Natural killer cell (primary cell): ENCODE results near the gene SPNS2. TPM values are rescaled to one million over a fixed set of nuclear protein-coding genes. Genes with fewer than 3 reads are reported as not detected.
A peak's percentile ranks its signal among the peaks of the same experiment; 100 is the strongest.

Experiments used
- ATAC-seq, 3 donors: fragments of 150-1000 bp in 2 of 3; fragments of 200-7000 bp in 1 of 3; cut with Tn5 transposase; 1 replicate in 1 of 3; 2 replicates in 2 of 3; pipeline ENCODE4 v1.10.0; 2021; ENCODE audit warnings: mild to moderate bottlenecking in 2 of 3, moderate library complexity in 2 of 3
- DNase-seq, 2 donors: peaks; one replicate each; pipeline versions ENCODE4 v3.0.0 to v3.0.0-alpha.2; 2013 to 2021; ENCODE audit warnings: mixed read lengths in 1 of 2
- H3K27ac ChIP-seq: one replicate; pipeline ENCODE4 v1.5.1; 2013; ENCODE audit warnings: mild to moderate bottlenecking, low read length
- H3K27me3 ChIP-seq: one replicate; pipeline ENCODE4 v1.6.1; 2013; ENCODE audit warnings: low read length; ENCODE audit not compliant: control insufficient read depth, insufficient read depth
- H3K36me3 ChIP-seq: one replicate; pipeline ENCODE4 v1.6.1; 2013; ENCODE audit warnings: low read length; ENCODE audit not compliant: control insufficient read depth, insufficient read depth
- H3K4me1 ChIP-seq: one replicate; pipeline ENCODE4 v1.6.1; 2013; ENCODE audit warnings: low read length; ENCODE audit not compliant: control insufficient read depth, insufficient read depth
- H3K4me3 ChIP-seq: one replicate; pipeline ENCODE4 v1.5.1; 2013; ENCODE audit warnings: low read length
- H3K9me3 ChIP-seq: one replicate; pipeline ENCODE4 v1.6.1; 2013; ENCODE audit warnings: low read length; ENCODE audit not compliant: control insufficient read depth, insufficient read depth
- H3K27ac Mint-ChIP-seq, 2 donors: one replicate each; pipeline ENCODE4 v1.8.0; 2022; ENCODE audit warnings: mild to moderate bottlenecking in 2 of 2, mixed read lengths in 2 of 2, moderate library complexity in 1 of 2
- H3K27me3 Mint-ChIP-seq, 2 donors: one replicate each; pipeline ENCODE4 v1.8.0; 2022; ENCODE audit warnings: low read depth in 2 of 2, mixed read lengths in 2 of 2
- H3K36me3 Mint-ChIP-seq: one replicate; pipeline ENCODE4 v1.8.0; 2022; ENCODE audit warnings: mixed read lengths
- H3K4me1 Mint-ChIP-seq, 2 donors: one replicate each; pipeline ENCODE4 v1.8.0; 2022; ENCODE audit warnings: mixed read lengths in 2 of 2
- H3K4me3 Mint-ChIP-seq: one replicate; pipeline ENCODE4 v1.8.0; 2022; ENCODE audit warnings: mild to moderate bottlenecking, moderate library complexity, mixed read lengths
- H3K9me3 Mint-ChIP-seq, 2 donors: one replicate each; pipeline ENCODE4 v1.8.0; 2022; ENCODE audit warnings: mixed read lengths in 2 of 2
- CTCF ChIP-seq: fragments of 200-600 bp; IDR thresholded peaks from one replicate; pipeline ENCODE4 v1.8.0; 2022; ENCODE audit warnings: antibody characterized with exemption
- WGBS: methylation state at CpG from one replicate; pipeline ENCODE4 v1.1.7; 2013; ENCODE audit warnings: missing lambda C conversion rate; ENCODE audit not compliant: insufficient coverage; 5-methylcytosine and 5-hydroxymethylcytosine counted together
- intact Hi-C: fragments of 100-400 bp; cut with micrococcal nuclease; formaldehyde crosslinking; loops from one replicate; pipeline ENCODE4 v1.14.2; 2022
- total RNA-seq, 4 donors: library from RNA; stranded (reverse); fragments of 120-200 nt in 1 of 4; gene quantifications; one replicate each; pipeline versions ENCODE4 v1.2.3 to v1.2.4, GENCODE V29; 2013 to 2022

Gene SPNS2
- total RNA-seq, 3 donors from 2014 or later (not counting 1 experiment from before 2014, with no cell fraction given): 0.28 to 0.93 (median 0.43) TPM

GRCh38 chr17:4490109-4490591 lies 8.5 kb upstream of the SPNS2 start:
- H3K4me1 Mint-ChIP-seq: peaks cover 18 to 21% of the 10 kb centered on the region in 2 donors
- WGBS: 88% methylated on average over 9 of the region's 9 CpGs

GRCh38 chr17:4490637-4491061 lies 8.0 kb upstream of the SPNS2 start:
- ATAC-seq: no peak
- no peak overlapping the region for H3K4me3 Mint-ChIP-seq

More at GRCh38 chr17:4490109-4490591, 8.5 kb upstream of the SPNS2 start:
- Histone ChIP-seq H3K27me3 (no peaks in the 10 kb centered on the region), H3K27ac (no peak overlapping the region), H3K36me3 (no peaks in the 10 kb centered on the region), H3K4me3 (no peak overlapping the region), H3K9me3 (no peaks in the 10 kb centered on the region), H3K4me1 (peaks cover 21% of the 10 kb centered on the region)
- DNase-seq (no peak), ATAC-seq (no peak)
- Mint-ChIP-seq H3K27ac (no peak overlapping the region), H3K4me3 (no peak overlapping the region), H3K27me3 (peaks cover 0 to 6% of the 10 kb centered on the region in 2 donors), H3K36me3 (no peaks in the 10 kb centered on the region), H3K9me3 (no peaks in the 10 kb centered on the region)
- intact Hi-C loops: no loop called here
- no peak for TF ChIP-seq CTCF

GRCh38 chr17:4492721-4493561 lies 5.7 kb upstream of the SPNS2 start:
- Mint-ChIP-seq H3K4me1 (no peaks in the 10 kb centered on the region), H3K4me3 (no peak overlapping the region), H3K36me3 (no peaks in the 10 kb centered on the region), H3K27me3 (peaks cover 0 to 6% of the 10 kb centered on the region in 2 donors), H3K9me3 (no peaks in the 10 kb centered on the region), H3K27ac (no peak overlapping the region)
- no peaks in the 10 kb centered on the region for H3K36me3 ChIP-seq
- 44% methylated on average over 20 of the region's 20 CpGs for WGBS
- intact Hi-C loops: no loop called here
- TF ChIP-seq CTCF: no peak
- DNase-seq: peak in 1 of 2 donors; percentile 54
- ATAC-seq: peak in 1 of 3 donors; percentile 41
- H3K9me3 ChIP-seq: no peaks in the 10 kb centered on the region
- H3K4me3 ChIP-seq: no peak overlapping the region
- H3K4me1 ChIP-seq: no peaks in the 10 kb centered on the region
- no peak overlapping the region for H3K27ac ChIP-seq
- no peaks in the 10 kb centered on the region for H3K27me3 ChIP-seq

More at GRCh38 chr17:4490637-4491061, 8.0 kb upstream of the SPNS2 start:
- H3K27me3 Mint-ChIP-seq: peaks cover 0 to 6% of the 10 kb centered on the region in 2 donors
- H3K36me3 Mint-ChIP-seq: no peaks in the 10 kb centered on the region
- H3K4me1 Mint-ChIP-seq: peaks cover 13 to 17% of the 10 kb centered on the region in 2 donors
- no peak for DNase-seq
- Histone ChIP-seq H3K4me3 (no peak overlapping the region), H3K36me3 (no peaks in the 10 kb centered on the region), H3K27me3 (no peaks in the 10 kb centered on the region), H3K9me3 (no peaks in the 10 kb centered on the region), H3K4me1 (peaks cover 16% of the 10 kb centered on the region), H3K27ac (no peak overlapping the region)
- H3K27ac Mint-ChIP-seq: no peak overlapping the region
- TF ChIP-seq CTCF: no peak
- intact Hi-C loops: no loop called here
- 97% methylated on average over 7 of the region's 7 CpGs for WGBS
- no peaks in the 10 kb centered on the region for H3K9me3 Mint-ChIP-seq
